T follicular helper cell (primary cell): Measurements from ENCODE around the gene DCAF6.

Experiments
- DNase-seq: peaks from one replicate; pipeline ENCODE4 v3.0.0-alpha.2; 2020; ENCODE audit warnings: low read depth

DCAF6 gene

DNA sequence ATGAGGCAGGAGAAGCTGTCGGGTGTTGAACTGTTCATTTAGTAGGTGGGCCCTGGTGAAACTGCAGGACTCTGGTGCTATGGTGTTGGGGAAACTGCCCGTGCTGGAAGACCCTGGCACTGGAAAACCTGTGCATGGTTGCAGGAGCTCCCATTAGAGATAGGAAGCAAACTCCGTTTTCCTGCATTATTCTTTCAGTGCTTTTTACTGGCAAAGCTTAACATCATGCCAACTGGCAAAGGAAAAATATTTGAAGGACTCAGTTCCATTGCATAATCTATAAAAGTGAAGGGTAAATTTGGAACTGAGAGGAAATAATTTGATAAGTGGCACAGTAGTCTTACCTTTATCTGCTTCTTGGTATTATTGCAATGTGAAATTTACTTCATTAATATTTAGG is 32.1 kb downstream of the DCAF6 start:
- DNase-seq, result no peak

DNA sequence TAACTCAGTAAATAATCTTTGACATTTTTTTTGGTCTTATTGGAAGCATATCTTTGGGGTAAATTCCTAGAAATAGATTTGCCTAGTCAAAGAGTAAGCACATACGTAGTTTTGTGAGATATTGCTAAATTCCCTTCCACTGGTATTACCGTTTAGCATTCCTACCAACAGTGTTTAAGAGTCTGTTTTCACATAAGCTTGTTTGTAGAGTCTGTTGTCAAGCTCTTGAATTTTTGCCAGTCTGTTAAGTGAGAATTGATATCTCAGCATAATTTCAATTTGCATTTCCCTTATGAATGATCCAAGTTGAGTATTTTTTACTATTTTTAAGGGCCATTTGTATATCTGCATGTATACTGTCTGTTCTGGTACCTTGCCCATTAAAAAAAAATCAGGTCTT is 37.3 kb downstream of the DCAF6 start:
- DNase-seq, result no peak

GRCh38 chr1:167974698-167975097 is 38.2 kb downstream of the DCAF6 start:
- DNase-seq, result no peak

DNA sequence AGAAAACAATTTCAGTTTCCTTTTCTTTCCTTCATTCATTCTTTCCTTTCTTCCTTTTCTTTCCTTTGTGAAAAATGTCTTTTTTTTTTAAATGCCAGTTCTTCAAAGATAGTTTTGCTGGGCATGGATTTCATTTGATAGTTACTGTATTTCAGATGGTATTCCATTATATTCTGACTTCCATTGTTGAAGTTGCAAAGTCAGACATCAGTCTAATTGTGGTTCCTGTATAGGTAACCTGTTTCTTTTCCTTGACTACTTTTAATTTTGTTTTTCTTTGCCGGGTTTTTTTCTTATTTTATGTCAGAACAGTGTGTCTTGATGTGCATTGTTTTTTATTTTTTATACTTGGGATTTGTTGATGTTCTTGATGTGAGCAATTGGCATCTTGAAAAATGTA is 40.8 kb downstream of the DCAF6 start:
- DNase-seq, result no peak

GRCh38 chr1:167981933-167982332 is 45.5 kb downstream of the DCAF6 start:
- no peak for DNase-seq

- DNase-seq, result no peak
Observed at GRCh38 chr1:167983797-167984420, 47.4 kb downstream of the DCAF6 start.

DNA sequence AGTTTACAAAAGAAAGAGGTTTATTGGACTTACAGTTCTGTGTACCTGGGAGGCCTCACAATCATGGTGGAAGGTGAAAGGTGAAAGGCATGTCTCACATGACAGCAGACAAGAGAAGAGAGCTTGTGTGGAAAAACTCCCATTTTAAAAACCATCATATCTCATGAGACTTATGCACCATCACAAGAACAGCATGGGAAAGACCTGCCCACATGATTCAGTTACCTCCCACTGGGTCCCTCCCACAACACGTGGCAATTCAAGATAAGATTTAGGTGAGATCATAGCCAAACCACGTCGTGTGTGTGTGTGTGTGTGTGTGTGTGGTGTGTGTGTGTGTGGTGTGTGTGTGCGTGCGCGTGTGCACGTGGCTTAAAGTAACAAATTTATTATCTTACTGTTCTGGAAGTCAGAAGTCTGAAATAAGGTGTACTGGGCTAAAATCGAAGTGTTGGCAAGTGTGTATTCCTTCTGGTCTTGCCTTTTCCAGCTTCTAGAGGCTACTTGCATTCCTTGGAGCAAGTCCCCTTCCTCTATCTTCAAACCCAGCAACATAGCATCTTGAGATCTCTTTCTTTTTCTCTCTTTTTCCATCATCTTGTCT is 48.5 kb downstream of the DCAF6 start:
- no peak for DNase-seq

GRCh38 chr1:167987174-167987573 is 50.7 kb downstream of the DCAF6 start:
- no peak for DNase-seq

DNA sequence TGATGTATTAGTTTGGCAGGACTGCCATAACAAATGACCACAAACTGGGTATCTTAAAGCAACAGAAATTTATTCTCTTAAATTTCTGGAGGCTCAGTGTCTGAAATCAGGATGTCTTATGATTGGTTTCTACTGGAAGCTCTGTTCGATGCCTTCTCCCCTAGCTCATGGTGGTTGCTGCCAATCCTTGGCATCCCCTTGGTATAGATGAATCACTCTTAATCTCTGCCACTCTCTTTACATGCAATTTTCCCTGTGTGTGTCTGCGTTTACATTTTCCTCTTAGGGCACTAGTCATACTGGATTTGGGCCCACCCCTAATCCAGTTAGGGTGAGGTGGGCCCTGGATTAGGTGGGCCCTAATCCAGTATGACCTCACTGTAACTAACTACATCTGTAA is 55.1 kb downstream of the DCAF6 start:
- DNase-seq, result no peak

GRCh38 chr1:167993720-167994119 is 57.2 kb downstream of the DCAF6 start:
- no peak for DNase-seq

GRCh38 chr1:167994560-167994959 is 58.1 kb downstream of the DCAF6 start:
- no peak for DNase-seq

DNA sequence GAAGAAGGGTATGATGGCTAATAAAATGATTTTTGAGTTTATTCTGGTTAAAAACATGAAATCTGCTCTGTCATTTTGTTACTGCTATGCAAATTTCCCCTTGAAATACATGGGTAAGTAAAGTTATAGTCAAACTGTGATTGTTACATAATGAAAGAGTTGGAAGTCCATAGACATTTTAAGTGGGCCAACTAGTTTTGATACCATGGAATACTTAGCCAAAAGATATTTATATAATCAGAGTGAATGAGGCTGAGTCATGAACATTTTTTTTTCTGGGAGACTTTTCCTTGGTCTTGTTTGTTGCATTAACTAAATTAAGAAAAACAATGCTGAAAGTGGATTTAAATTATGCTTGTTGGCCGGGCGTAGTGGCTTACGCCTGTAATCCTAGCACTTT is 58.6 kb downstream of the DCAF6 start:
- no peak for DNase-seq

GRCh38 chr1:167996266-167996665 is 59.8 kb downstream of the DCAF6 start:
- no peak for DNase-seq

GRCh38 chr1:167997037-167997575 is 60.6 kb downstream of the DCAF6 start:
- no peak for DNase-seq

DNA sequence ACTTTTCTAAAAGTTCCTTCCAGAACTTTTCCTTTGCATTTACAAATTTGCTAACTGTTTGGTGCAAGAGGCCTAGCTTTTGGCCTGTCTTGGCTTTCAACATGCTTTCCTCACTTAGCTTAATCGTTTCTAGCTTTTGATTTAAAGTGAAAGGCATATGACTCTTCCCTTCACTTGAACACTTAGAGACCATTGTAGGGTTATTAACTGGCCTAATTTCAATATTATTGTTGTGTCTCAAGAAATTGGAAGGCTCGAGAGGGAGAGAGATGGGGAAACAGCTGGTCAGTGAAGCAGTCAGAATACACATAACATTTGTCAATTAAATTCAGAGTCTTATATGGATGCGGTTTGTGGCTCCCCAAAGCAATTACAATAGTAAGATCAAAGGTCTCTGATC is 63.4 kb downstream of the DCAF6 start:
- DNase-seq, result no peak

DNA sequence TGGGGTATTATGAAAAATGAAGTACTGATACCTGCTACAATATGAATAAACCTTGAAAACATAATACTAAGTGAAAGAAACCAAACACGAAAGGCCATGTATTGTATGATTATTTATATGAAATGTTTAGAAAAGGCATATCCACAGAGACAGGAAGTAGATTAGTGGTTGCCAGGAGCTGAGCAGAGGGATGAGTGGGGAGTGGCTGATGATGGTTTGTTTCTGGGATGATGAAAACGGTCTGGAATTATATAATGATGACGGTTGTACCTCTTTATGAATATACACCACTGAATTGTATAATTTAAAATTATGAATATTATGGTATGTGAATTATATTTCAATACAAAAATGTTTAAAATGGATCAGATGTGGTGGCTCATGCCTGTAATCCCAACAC is 64.2 kb downstream of the DCAF6 start:
- no peak for DNase-seq

GRCh38 chr1:168001213-168001612 is 64.7 kb downstream of the DCAF6 start:
- DNase-seq, result no peak

DNA sequence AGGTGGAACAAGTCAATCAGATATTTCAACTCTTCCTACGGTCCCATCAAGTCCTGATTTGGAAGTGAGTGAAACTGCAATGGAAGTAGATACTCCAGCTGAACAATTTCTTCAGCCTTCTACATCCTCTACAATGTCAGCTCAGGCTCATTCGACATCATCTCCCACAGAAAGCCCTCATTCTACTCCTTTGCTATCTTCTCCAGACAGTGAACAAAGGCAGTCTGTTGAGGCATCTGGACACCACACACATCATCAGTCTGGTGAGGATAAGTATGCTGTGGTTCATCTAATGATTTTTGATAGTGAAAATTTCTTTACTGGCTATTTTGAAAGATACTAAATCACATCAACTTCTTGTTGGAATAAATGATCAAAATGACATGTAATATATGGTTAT is 68.0 kb downstream of the DCAF6 start:
- no peak for DNase-seq

DNA sequence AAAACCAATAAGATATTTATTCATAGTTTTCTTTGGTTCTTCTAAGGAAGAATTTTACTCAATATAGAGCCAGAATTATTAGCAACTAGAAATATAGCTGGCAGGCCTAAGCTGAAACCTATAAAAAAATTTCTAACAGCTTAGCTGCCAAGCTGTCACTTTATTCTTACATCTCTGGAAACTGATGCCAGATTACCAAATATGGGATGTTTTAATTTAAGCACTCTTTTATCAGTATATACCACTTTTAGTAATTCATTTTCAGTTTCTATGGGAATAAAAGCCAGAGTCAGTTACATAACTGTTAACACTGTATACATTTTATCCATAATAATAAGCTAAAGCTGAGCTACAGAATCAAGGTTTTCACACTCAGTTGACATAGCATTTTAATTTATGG is 69.0 kb downstream of the DCAF6 start:
- no peak for DNase-seq

GRCh38 chr1:168007691-168008090 is 71.2 kb downstream of the DCAF6 start:
- no peak for DNase-seq

GRCh38 chr1:168008595-168008994 is 72.1 kb downstream of the DCAF6 start:
- no peak for DNase-seq

DNA sequence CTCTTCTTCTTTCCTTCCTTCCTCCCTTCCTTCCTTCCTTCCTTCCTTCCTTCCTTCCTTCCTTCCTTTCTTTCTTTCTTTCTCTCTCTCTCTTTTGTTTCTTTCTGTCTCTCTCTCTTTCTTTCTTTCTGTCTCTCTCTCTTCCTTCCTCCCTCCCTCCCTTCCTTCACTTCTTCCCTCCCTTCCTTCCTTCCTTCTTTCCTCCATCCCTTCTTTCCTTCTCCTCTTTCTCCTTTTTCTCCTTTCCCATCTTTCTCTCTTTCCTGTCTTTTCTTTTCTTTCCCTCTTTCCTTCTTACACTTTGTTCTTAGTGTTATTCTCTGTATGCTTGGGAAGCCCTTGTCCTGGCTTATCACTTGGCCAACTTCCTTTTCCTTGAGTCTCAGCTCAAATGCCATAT is 72.8 kb downstream of the DCAF6 start:
- DNase-seq, result no peak

- no peak for DNase-seq
Observed at GRCh38 chr1:168019407-168019806, 82.9 kb downstream of the DCAF6 start.

DNA sequence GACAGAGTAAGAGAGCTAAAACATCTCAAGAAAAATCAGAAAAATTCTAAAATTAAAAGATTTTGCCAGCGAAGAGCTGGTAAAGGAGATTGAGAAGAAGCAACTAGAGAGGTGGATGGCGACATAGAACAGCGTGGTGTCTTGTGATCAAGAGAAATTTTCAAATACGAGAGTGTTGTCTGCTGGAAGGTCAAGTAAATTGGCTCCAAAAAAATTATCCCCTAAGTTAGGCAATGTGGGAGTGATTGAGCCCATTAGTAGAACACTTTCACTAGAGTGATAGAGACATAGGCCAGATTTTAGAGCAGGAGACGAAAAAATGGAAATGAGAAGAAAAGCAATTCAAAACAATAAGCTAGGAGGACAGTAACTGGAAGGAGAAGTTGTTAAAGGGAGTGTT is 94.7 kb downstream of the DCAF6 start:
- DNase-seq, result no peak
